AG08396 (cell line): Measurements from ENCODE around the gene ZDHHC1.
"Not testable (repeated sequence)": the region's sequence is repeated elsewhere in the genome, so short reads cannot be mapped to it uniquely, and the experiment has no call there.

Experiments
- DNase-seq: peaks from one replicate; pipeline ENCODE4 v3.0.0; 2012; ENCODE audit warnings: low spot score, mixed read lengths

Gene ZDHHC1

GRCh38 chr16:67361038-67361437, 55.2 kb downstream of the ZDHHC1 start:
- DNase-seq, result no peak

GRCh38 chr16:67359540-67360269, 56.6 kb downstream of the ZDHHC1 start:
- DNase-seq, result not testable (repeated sequence)

DNA sequence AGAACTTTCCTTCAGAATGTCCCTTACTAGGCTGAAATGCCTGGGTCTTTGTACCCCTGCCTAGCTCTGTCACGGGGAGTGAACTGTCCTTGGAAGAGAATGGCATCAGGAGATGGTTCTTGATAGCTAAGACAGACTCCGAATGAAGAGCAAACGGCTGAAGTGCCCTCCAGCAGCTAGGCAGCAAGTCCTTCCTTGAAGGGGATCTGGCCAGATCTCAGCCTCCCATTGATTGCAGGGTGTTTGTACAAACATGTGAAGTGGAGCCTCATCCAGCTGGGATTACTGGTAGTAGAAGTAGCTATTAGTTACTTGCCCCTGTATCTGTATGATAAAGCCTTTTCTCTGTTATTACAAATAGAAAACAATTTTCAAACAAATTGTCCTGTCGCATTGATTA, 58.7 kb downstream of the ZDHHC1 start:
- DNase-seq, result no peak

GRCh38 chr16:67356396-67356795, 59.9 kb downstream of the ZDHHC1 start:
- no peak for DNase-seq

GRCh38 chr16:67352463-67352862, 63.8 kb downstream of the ZDHHC1 start:
- DNase-seq, result not testable (repeated sequence)

GRCh38 chr16:67350324-67350723, 66.0 kb downstream of the ZDHHC1 start:
- DNase-seq, result no peak

- DNase-seq, result peak; percentile 11
These were observed 67.1 kb downstream of the ZDHHC1 start for GRCh38 chr16:67349172-67349571.

GRCh38 chr16:67346341-67346740, 69.9 kb downstream of the ZDHHC1 start:
- no peak for DNase-seq

DNA sequence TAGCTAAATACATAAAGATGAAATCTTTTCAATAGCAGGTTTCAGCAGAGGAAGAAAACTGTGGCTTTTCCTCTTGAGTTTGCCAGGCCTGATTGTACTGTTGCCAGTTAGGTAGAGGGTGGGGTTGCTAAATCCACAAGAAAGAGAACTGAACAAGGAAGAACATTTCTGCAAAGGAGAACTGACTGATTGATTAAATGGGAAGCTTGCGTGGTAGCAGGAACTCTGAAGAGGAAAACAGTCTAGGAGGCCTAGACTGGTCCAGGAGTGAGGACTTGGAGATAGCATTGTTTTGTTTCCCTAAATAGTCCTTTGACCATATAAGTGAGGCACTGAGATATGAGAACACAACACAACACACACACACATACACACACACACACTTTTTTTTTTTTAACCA, 70.9 kb downstream of the ZDHHC1 start:
- DNase-seq, result no peak
